Spinal cord (tissue), 10 donors: Measurements from ENCODE around the gene TMPRSS4. TPM values are rescaled to one million over a fixed set of nuclear protein-coding genes. Genes with fewer than 3 reads are reported as not detected.

Experiments
- DNase-seq, 6 donors: peaks; one replicate each; pipeline versions ENCODE4 v3.0.0 to v3.0.0-alpha.2; 2013 to 2015; ENCODE audit warnings: low spot score in 6 of 6, low read depth in 4 of 6
- H3K27ac ChIP-seq: one replicate; pipeline ENCODE4 v1.5.1; 2013; ENCODE audit warnings: low read depth, low read length, control low read depth
- H3K27me3 ChIP-seq: one replicate; pipeline ENCODE4 v1.6.1; 2013; ENCODE audit warnings: low read length; ENCODE audit not compliant: control insufficient read depth, insufficient read depth
- H3K36me3 ChIP-seq: one replicate; pipeline ENCODE4 v1.6.1; 2013; ENCODE audit warnings: low read length; ENCODE audit not compliant: control insufficient read depth, insufficient read depth
- H3K4me1 ChIP-seq: one replicate; pipeline ENCODE4 v1.6.1; 2013; ENCODE audit warnings: low read length; ENCODE audit not compliant: control insufficient read depth, insufficient read depth
- H3K4me3 ChIP-seq: one replicate; pipeline ENCODE4 v1.5.1; 2013; ENCODE audit warnings: low read depth, low read length, control low read depth
- H3K9me3 ChIP-seq: one replicate; pipeline ENCODE4 v1.6.1; 2013; ENCODE audit warnings: low read length; ENCODE audit not compliant: control insufficient read depth, insufficient read depth
- WGBS: methylation state at CpG from one replicate; pipeline ENCODE4 v1.1.5; 2013; ENCODE audit warnings: missing lambda C conversion rate; ENCODE audit not compliant: insufficient coverage; 5-methylcytosine and 5-hydroxymethylcytosine counted together
- polyA plus RNA-seq, 2 donors: library from polyadenylated mRNA; unstranded; fragments of 120-200 nt; gene quantifications; one replicate each; pipeline ENCODE4 v1.2.1, GENCODE V29; 2013; ENCODE audit not compliant: insufficient read length in 2 of 2
- total RNA-seq, 2 donors: library from RNA; depleted of rRNA in 1 of 2; stranded (reverse); fragments of 120-200 nt in 1 of 2; fragments of >200 nt in 1 of 2; gene quantifications; one replicate each; pipeline versions ENCODE4 v1.2.3 to v1.2.4, GENCODE V29; 2013 to 2014
- donor health status: healthy.

TMPRSS4 gene
- total and polyA plus RNA-seq, 4 donors: 0.26 to 0.70 (median 0.30) TPM; not detected in 1

DNA sequence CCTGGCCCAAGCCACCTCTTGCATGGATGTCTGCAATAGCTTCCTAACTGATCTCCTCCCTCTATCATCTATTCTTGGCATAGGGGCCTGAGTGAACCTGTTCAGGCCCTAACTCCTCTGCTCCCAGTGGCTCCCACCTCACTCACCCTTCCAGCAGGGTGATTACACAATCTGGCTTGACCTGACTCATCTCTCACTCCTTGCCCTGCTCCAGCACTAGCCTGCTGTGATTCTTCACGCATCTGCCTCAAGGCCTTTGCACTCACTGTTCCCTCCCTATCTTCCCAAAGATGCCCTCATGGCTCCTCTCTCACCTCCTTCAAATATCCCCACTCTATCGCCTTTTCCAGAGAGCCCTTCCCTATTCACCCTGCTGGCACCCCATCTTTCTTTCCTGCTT, 65.2 kb downstream of the TMPRSS4 start:
- no peak overlapping the region for H3K27ac ChIP-seq
- H3K4me3 ChIP-seq: no peak overlapping the region
- peaks cover 15% of the 10 kb centered on the region for H3K4me1 ChIP-seq
- WGBS: 57% methylated on average over 2 of the region's 2 CpGs
- H3K9me3 ChIP-seq: no peaks in the 10 kb centered on the region
- peaks cover 14% of the 10 kb centered on the region for H3K27me3 ChIP-seq
- DNase-seq: no peak
- H3K36me3 ChIP-seq: peaks cover 8% of the 10 kb centered on the region

DNA sequence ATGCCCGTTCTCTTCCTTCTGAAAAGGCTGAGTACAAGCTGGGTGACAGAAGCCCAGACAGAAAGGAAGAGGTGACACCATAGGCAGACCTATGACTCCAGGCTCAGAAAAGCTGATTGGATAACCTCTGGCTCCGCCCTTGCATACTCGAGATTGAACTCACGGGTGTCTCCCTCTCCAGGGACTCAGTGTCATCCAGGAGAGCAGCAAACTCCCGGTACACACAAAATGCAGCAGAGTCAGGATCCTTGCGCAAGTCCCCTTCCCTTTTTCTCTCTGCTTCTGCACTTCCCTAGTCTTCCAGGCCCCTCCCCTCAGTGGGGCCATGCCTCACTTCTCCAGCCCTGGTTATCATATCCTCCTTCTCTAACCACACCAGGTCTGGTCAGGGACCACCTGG, 65.9 kb downstream of the TMPRSS4 start:
- no peak overlapping the region for H3K4me3 ChIP-seq
- H3K27me3 ChIP-seq: peaks cover 14% of the 10 kb centered on the region
- H3K36me3 ChIP-seq: peaks cover 5% of the 10 kb centered on the region
- no peak overlapping the region for H3K27ac ChIP-seq
- no peaks in the 10 kb centered on the region for H3K9me3 ChIP-seq
- peaks cover 15% of the 10 kb centered on the region for H3K4me1 ChIP-seq
- no peak for DNase-seq
- 53% methylated on average over 6 of the region's 6 CpGs for WGBS

DNA sequence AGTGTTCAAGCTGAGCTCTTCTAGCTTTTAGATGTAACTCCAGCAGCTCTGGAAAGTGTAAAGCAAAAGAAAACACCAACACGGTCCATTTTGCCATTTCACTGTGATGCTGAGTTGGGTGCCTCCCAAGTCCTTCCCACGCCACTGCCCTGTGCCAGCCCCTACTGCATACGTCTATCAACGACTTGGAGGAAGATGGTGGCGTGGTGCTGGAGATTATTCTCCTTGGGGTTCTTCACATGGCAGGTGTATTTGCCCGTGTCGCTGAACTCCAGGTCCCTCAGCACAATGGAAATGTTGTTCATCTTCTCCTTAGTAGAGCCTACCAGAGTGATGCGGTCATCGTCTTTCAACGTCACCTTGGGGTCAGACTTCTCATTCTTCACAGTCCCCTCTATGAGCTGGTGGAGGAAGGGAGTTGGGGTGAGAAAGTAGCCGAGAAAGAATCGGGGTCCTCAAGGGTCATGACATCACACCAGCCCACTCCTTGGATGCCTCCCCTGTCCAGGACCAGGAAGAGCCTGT, 66.8 kb downstream of the TMPRSS4 start:
- H3K4me1 ChIP-seq: peaks cover 23% of the 10 kb centered on the region
- peaks cover 14% of the 10 kb centered on the region for H3K27me3 ChIP-seq
- no peak overlapping the region for H3K27ac ChIP-seq
- H3K36me3 ChIP-seq: peaks cover 4% of the 10 kb centered on the region
- WGBS: 78% methylated on average over 6 of the region's 12 CpGs
- H3K9me3 ChIP-seq: no peaks in the 10 kb centered on the region
- DNase-seq: no peak
- no peak overlapping the region for H3K4me3 ChIP-seq

DNA sequence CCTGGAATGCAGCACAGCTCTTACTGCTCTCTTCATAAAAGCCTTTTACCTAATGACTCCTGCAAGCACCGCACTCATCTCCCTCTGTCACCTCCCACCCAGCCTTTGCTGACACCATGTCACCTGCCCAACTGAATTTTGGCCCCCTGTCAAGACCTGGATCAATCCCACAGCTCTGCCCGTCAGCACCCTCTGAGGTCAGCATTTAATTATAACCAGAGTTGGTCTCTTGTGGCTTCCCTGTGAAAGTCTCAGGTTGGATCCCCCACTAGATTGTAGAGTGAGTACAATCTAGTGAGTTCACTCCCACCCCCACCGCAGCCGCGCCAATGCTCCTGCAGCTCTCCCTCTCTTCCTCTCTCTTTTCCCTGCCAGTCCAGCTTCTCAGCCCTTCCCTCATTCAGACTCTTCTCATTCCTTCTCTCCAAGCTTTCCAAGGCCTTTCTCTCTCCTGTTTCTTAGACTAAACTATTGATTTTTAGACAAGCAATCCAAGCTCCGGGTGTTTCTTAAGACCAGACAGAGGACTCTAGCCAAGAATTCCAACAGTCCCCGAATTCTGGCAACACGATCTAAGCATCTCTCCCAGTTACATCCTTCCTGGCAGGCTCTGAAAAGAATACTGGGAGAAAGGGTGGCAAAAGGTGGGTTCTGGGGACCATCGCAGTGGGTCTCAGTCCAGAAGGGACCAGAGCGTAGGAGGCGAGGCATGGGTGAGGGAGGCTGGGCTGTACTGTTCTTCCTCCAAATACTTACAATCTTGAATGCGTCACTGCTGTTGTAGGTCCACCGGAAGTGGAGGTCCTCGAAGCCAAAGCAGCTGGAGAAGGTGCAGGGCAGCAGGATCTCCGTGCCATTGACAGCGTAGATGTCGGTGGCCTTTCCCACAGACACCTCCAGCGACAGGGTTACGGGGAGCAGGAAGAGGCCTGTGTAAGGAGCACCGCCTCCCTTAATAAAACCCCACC, 67.7 kb downstream of the TMPRSS4 start:
- H3K27ac ChIP-seq: no peak overlapping the region
- H3K9me3 ChIP-seq: no peaks in the 10 kb centered on the region
- peaks cover 2% of the 10 kb centered on the region for H3K36me3 ChIP-seq
- peaks cover 30% of the 10 kb centered on the region for H3K4me1 ChIP-seq
- DNase-seq: peak in 2 of 6 donors; percentile 3 to 43
- WGBS: 62% methylated on average over 8 of the region's 20 CpGs
- H3K4me3 ChIP-seq: peak overlapping the region; percentile 75
- H3K27me3 ChIP-seq: peaks cover 14% of the 10 kb centered on the region

DNA sequence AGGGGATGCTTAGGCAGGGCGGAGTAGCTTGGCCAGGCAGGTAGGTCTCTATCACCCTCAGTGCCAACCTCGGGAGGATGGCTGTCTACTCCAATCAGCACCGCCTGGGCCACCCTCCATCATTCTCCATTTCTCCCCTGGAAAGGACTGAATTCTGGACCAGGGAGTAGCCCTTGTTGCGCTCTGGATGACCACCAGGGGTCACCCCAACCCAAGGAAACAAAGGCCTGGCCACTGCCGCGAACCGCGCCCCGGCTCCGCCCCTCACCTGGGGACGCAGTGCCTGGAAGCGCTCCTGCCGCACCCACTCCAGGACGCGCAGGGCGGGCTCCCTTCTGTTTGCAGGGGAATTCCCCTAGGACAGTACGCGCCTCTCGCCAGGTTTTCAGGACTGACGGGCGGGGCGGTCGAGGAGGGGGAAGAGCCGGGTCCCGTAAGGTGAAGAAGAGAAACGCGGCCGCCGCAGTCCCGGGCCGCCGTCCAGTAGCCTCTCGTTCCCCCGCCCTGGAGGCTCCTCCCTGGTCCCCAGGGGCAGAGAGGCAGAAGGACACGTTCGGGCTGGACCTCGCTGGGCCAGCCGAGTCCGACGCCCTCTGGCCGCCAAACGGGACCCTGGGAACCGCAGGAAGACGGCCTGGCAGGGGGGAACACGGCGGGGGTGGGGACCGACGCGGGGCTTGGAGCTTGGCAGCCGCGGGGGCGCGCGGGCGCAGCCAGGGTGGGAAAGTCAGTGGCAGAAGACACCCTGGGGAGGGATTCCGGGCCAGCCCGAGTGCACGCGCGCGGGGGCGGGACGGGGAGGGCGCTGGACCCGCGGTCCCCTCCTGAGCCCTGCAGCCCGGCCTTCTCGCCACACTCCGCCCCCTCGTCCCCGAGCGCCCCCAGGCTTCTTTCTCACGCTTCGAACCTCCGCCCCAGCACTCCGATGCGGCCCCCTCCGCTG, 68.7 kb downstream of the TMPRSS4 start:
- no peak overlapping the region for H3K27ac ChIP-seq
- peak overlapping the region; percentile 75 for H3K4me3 ChIP-seq
- peak; percentile 50 to 94 (median 69) for DNase-seq
- under 1% methylated on average over 74 of the region's 78 CpGs for WGBS
- no peaks in the 10 kb centered on the region for H3K9me3 ChIP-seq
- H3K36me3 ChIP-seq: peaks cover 2% of the 10 kb centered on the region
- peaks cover 34% of the 10 kb centered on the region for H3K4me1 ChIP-seq
- H3K27me3 ChIP-seq: peaks cover 11% of the 10 kb centered on the region

DNA sequence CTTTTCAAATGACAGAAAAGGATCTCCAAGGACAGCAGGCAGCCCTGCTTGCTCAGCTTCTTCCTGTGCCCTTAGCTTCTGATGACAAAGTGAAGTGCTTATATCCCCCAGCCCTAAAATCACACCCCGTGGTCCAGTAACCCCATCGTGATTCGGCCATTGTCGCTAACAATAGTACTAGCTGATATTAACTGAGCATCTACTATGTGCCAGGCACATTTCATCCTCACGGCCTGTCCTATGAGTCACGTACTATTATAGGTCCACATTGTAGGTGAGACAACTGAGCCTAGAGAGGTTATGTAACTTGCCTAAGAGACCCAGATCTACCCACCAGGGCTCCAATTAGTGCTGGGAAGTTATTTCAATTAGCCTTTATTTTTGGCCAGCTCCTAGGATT, 69.7 kb downstream of the TMPRSS4 start:
- DNase-seq: no peak
- no peak overlapping the region for H3K4me3 ChIP-seq
- no peaks in the 10 kb centered on the region for H3K9me3 ChIP-seq
- H3K36me3 ChIP-seq: no peaks in the 10 kb centered on the region
- H3K27ac ChIP-seq: no peak overlapping the region
- H3K4me1 ChIP-seq: peaks cover 40% of the 10 kb centered on the region
- peaks cover 15% of the 10 kb centered on the region for H3K27me3 ChIP-seq
- WGBS: 84% methylated on average over 3 of the region's 6 CpGs

DNA sequence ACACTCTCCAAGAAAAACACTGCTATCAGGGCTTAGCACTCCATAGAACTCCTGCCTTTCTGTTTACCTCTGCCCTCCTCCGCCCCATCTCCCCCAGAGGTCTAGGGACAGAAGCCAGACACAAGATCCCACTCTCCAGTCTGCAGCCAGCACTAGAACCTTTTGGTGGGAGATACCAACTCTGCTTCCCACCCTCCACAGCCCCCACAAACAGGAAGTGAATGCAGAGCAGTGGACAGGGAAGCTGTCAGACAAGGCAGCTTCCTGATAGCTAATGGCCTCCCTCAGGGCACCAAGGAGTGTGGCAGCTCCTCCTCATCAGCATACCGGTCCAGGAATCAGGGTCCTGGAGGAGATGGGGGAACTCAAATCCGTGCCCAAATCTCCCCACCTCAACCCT, 70.6 kb downstream of the TMPRSS4 start:
- Histone ChIP-seq H3K4me1 (peaks cover 48% of the 10 kb centered on the region), H3K4me3 (no peak overlapping the region), H3K36me3 (no peaks in the 10 kb centered on the region), H3K27ac (no peak overlapping the region), H3K27me3 (peaks cover 18% of the 10 kb centered on the region), H3K9me3 (no peaks in the 10 kb centered on the region)
- WGBS: no CpG with 5 or more reads among the region's 3 CpGs
- DNase-seq: no peak

DNA sequence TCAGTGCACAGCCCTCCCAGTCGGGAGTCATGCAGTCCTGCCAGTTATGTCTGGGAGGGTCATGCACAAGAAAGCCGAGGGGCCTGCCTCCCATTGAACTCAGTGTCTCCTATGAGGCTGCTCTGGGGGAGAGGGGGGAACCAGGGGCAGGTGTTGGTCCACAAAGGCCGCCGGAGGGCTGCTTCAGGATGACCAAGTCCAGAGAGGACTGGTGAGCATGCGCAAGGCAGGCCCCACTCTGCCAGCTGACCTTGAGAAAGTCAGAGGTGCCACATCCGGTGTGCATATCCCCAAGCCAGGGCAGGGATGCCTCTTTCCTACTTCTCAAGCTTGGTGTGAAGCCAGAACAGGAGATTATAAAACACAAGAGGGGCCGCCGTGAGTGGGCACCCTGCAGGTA, 71.4 kb downstream of the TMPRSS4 start:
- no peak for DNase-seq
- Histone ChIP-seq H3K4me1 (peaks cover 52% of the 10 kb centered on the region), H3K36me3 (no peaks in the 10 kb centered on the region), H3K9me3 (no peaks in the 10 kb centered on the region), H3K27ac (no peak overlapping the region), H3K27me3 (peaks cover 17% of the 10 kb centered on the region), H3K4me3 (no peak overlapping the region)
- 62% methylated on average over 6 of the region's 8 CpGs for WGBS

DNA sequence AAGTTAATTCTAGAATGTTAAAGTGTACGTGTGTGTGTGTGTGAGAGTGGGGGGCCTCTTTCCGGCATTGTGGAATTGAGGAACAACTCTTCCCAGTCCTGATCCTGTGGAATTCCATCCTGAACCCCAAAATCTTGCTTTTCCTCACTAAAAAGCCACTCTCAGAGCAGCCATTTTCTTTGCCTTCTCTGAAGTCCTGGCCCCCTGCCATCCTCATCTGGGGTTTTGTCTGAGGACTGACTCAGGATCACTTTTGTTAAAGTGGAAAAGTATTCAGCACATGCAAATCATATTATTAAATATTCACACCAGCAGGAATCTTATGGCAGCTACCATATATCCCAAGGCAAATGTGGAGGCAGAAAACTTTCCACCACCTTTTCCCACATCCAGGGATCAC, 72.0 kb downstream of the TMPRSS4 start:
- WGBS: no CpG with 5 or more reads among the region's 2 CpGs
- Histone ChIP-seq H3K4me1 (peaks cover 58% of the 10 kb centered on the region), H3K9me3 (no peaks in the 10 kb centered on the region), H3K27me3 (peaks cover 21% of the 10 kb centered on the region), H3K27ac (no peak overlapping the region), H3K4me3 (no peak overlapping the region), H3K36me3 (no peaks in the 10 kb centered on the region)
- DNase-seq: peak in 3 of 6 donors; percentile 40 to 65 (median 59)
